Pancreas (tissue), 10 donors: ENCODE measurements around the gene ANKRD31. TPM values are rescaled to one million over a fixed set of nuclear protein-coding genes. Genes with fewer than 3 reads are reported as not detected.

ENCODE experiments used
- ATAC-seq, 4 donors: fragments of 200-7000 bp; cut with Tn5 transposase; one replicate each; pipeline versions ENCODE4 v1.8.0 to v1.9.1; 2020; ENCODE audit warnings: mild to moderate bottlenecking in 4 of 4, moderate library complexity in 4 of 4
- DNase-seq, 6 donors: peaks; one replicate each; pipeline ENCODE4 v3.0.0-alpha.2; 2020
- FAIRE-seq: peaks from 2 replicates; lab custom pipeline; 2012; peaks lifted over from hg19 to GRCh38; lab: Jason Lieb, UNC
- H3K27ac ChIP-seq, 4 donors: fragments of 200-600 bp; sonication (generic); 1 replicate in 3 of 4; 2 replicates in 1 of 4; pipeline versions ENCODE4 v1.5.0 to v1.8.0; 2020
- H3K27me3 ChIP-seq, 4 donors: fragments of 200-600 bp; one replicate each; pipeline ENCODE4 v1.8.0; 2021
- H3K36me3 ChIP-seq, 3 donors: fragments of 200-600 bp; sonication (generic) in 1 of 3; one replicate each; pipeline versions ENCODE4 v1.5.0 to v1.8.0; 2020 to 2021
- H3K4me1 ChIP-seq, 3 donors: fragments of 200-600 bp; one replicate each; pipeline ENCODE4 v1.8.0; 2021
- H3K4me3 ChIP-seq, 4 donors: fragments of 200-600 bp; sonication (generic) in 2 of 4; one replicate each; pipeline versions ENCODE4 v1.5.0 to v1.8.0; 2020 to 2021
- H3K9me3 ChIP-seq, 4 donors: fragments of 200-600 bp; one replicate each; pipeline ENCODE4 v1.8.0; 2021
- WGBS, 2 donors: extraction: QIAGEN DNeasy Blood & Tissue Kit; methylation state at CpG; one replicate each; pipeline ENCODE4 v1.1.7; 2013; 5-methylcytosine and 5-hydroxymethylcytosine counted together
- intact Hi-C, 3 donors: fragments of 100-400 bp; cut with DNase I; formaldehyde crosslinking; loops; one replicate each; pipeline versions ENCODE4 v1.11.1 to v1.14.2; 2022
- polyA plus RNA-seq, 2 donors: library from polyadenylated mRNA; stranded (reverse); fragments of 200-250 nt; gene quantifications; one replicate each; pipeline ENCODE4 v1.2.3, GENCODE V29; 2013
- total RNA-seq, 6 donors: library from RNA; stranded (reverse); fragmentation: NEBNext Ultra II Directional in 4 of 6; extraction: Animal tissue kit (Norgen Biotek cat#: 25700) in 4 of 6; gene quantifications; one replicate each; pipeline versions ENCODE4 v1.2.1 to v1.2.4, GENCODE V29; 2021 to 2023
- TF ChIP-seq, protein P1 (sequence below), 4 donors: fragments of 200-600 bp; sonication (generic) in 3 of 4; IDR thresholded peaks; one replicate each; pipeline versions ENCODE4 v1.5.0 to v1.8.0; 2021; ENCODE audit warnings: antibody characterized with exemption in 4 of 4
- donor health status: healthy with polysubstance abuse.
- donor health status: DM: no; HTN: no; CAD: no; lungs with moderate emphysema.
- donor health status: DM: no; HTN: no; CAD: no.
- donor health status: control.
- donor health status: control.
- donor health status: Bipolar disorder and iron deficiency.
- donor health status: DM: yes; HTN: yes; CAD: no.
- donor health status: DM: no; HTN: no; CAD: no.
- donor health status: DM: no; HTN: no; CAD: no.
- donor health status: DM: yes; HTN: yes; CAD: no.

ANKRD31 gene
- total and polyA plus RNA-seq, 8 donors = 0.08 to 0.28 (median 0.18) TPM

DNA sequence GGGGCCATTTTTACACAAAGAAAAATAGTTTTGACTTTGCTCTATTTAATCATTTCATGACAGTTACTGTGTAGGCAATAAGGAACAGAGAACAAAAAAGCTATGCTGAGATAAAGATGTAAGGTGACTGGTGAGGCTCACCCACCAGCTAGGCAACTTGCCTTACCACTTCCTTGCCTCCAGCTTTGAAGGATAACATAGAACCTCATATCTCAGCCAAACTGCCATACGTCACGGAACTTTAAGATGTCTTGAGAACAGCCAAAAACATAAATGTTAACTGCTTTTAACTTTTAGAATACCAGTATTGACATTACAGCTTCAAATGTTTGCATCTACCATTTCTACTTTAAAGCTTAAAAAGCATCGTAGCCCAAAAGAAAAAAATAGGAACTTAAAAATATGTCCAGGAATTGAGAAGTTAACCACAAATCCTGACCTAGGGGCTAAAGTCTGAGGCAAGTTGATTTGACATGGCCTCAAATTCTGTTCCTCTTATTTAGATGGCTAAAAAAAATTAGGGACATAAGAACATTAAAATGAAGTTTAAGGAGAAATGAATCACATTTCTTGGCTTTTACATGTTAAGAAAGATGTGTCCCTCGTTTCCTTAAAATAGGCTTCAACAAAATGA is 176.6 kb downstream of the ANKRD31 start:
- no peaks in the 10 kb centered on the region for H3K9me3 ChIP-seq
- H3K36me3 ChIP-seq = no peaks in the 10 kb centered on the region
- ATAC-seq (no peak), DNase-seq (no peak), FAIRE-seq (no peak)
- H3K4me3 ChIP-seq = no peak overlapping the region
- H3K27me3 ChIP-seq = no peaks in the 10 kb centered on the region
- TF ChIP-seq, protein P1, sequence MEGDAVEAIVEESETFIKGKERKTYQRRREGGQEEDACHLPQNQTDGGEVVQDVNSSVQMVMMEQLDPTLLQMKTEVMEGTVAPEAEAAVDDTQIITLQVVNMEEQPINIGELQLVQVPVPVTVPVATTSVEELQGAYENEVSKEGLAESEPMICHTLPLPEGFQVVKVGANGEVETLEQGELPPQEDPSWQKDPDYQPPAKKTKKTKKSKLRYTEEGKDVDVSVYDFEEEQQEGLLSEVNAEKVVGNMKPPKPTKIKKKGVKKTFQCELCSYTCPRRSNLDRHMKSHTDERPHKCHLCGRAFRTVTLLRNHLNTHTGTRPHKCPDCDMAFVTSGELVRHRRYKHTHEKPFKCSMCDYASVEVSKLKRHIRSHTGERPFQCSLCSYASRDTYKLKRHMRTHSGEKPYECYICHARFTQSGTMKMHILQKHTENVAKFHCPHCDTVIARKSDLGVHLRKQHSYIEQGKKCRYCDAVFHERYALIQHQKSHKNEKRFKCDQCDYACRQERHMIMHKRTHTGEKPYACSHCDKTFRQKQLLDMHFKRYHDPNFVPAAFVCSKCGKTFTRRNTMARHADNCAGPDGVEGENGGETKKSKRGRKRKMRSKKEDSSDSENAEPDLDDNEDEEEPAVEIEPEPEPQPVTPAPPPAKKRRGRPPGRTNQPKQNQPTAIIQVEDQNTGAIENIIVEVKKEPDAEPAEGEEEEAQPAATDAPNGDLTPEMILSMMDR (IDR thresholded peaks at IDR 0.05) = no peak
- intact Hi-C loops = no loop called here
- no peaks in the 10 kb centered on the region for H3K4me1 ChIP-seq
- no peak overlapping the region for H3K27ac ChIP-seq
- 81 to 93% methylated on average over 4 of the region's 4 CpGs for WGBS, 2 donors

DNA sequence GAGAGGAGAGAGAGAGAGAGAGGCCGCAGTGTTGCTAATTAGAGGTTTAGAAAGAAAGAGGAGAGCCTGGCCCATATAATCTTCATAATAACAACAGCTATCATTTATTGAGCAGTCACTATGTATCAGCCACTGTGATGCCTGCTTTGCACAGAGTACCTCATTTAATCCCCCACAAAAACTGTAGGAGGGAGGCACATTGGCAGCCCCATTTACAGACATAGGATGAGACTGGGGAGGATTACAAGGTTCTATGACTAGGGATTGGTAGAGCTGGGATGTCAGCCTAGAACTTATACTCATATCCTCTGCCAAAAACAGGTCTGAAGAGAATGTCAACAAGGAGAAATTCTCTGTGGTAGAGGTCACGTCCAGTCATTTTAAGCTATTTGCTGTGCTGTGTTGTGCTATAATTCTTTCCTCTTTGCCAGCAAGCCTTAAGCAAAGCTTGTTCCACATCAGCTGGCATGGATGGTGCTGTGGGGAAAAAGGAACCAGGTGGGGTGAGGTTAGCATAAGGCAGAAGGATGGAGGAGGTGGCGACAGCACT is 177.6 kb downstream of the ANKRD31 start:
- WGBS, 2 donors = 88 to 92% methylated on average over 3 of the region's 3 CpGs
- intact Hi-C loops = no loop called here
- no peaks in the 10 kb centered on the region for H3K9me3 ChIP-seq
- no peaks in the 10 kb centered on the region for H3K4me1 ChIP-seq
- no peak overlapping the region for H3K27ac ChIP-seq
- DNase-seq (no peak), ATAC-seq (no peak), FAIRE-seq (no peak)
- no peaks in the 10 kb centered on the region for H3K36me3 ChIP-seq
- H3K4me3 ChIP-seq = no peak overlapping the region
- H3K27me3 ChIP-seq = no peaks in the 10 kb centered on the region
- TF ChIP-seq, protein P1 (IDR thresholded peaks at IDR 0.05) = no peak

- ATAC-seq (no peak), FAIRE-seq (no peak), DNase-seq (no peak)
- no peaks in the 10 kb centered on the region for H3K27me3 ChIP-seq
- TF ChIP-seq, protein P1 (IDR thresholded peaks at IDR 0.05) = no peak
- H3K9me3 ChIP-seq = no peaks in the 10 kb centered on the region
- no peak overlapping the region for H3K27ac ChIP-seq
- H3K4me1 ChIP-seq = no peaks in the 10 kb centered on the region
- WGBS, 2 donors = 41 to 47% methylated on average over 2 of the region's 2 CpGs
- intact Hi-C loops = no loop called here
- H3K36me3 ChIP-seq = no peaks in the 10 kb centered on the region
- no peak overlapping the region for H3K4me3 ChIP-seq
Observed at GRCh38 chr5:75057561-75057960, 179.1 kb downstream of the ANKRD31 start.

GRCh38 chr5:75055727-75056144 is 180.9 kb downstream of the ANKRD31 start:
- no peak for ATAC-seq
- intact Hi-C loops = no loop called here
- no peak overlapping the region for H3K27ac ChIP-seq
- H3K4me1 ChIP-seq = peaks cover 0 to 12% (median 8%) of the 10 kb centered on the region in 3 donors
- TF ChIP-seq, protein P1 (IDR thresholded peaks at IDR 0.05) = no peak
- H3K27me3 ChIP-seq = no peaks in the 10 kb centered on the region
- no peaks in the 10 kb centered on the region for H3K36me3 ChIP-seq
- FAIRE-seq = no peak
- DNase-seq = no peak
- no peak overlapping the region for H3K4me3 ChIP-seq
- no peaks in the 10 kb centered on the region for H3K9me3 ChIP-seq
- 89 to 94% methylated on average over 1 of the region's 1 CpG for WGBS, 2 donors
